Hepatocyte (in vitro differentiated cells): ENCODE data around the gene RFNG.

Source experiments
- CTCF ChIP-seq: fragments of 200-600 bp; sonication (generic); IDR thresholded peaks from 2 replicates; pipeline ENCODE4 v1.5.1; 2016; ENCODE audit warnings: antibody characterized with exemption, mild to moderate bottlenecking; ENCODE audit not compliant: poor library complexity
- EZH2 ChIP-seq: fragments of 200-600 bp; sonication (generic); IDR thresholded peaks from 2 replicates; pipeline ENCODE4 v1.6.1; 2016; ENCODE audit warnings: antibody characterized with exemption, mild to moderate bottlenecking, borderline replicate concordance

- no peak for TF ChIP-seq CTCF
- TF ChIP-seq EZH2 = no peak
Observed at GRCh38 chr17:82053556-82054263, 2.1 kb upstream of the RFNG start.
